Left renal pelvis (tissue), 4 donors: ENCODE data around the gene CLEC16A. TPM values are rescaled to one million over a fixed set of nuclear protein-coding genes. Genes with fewer than 3 reads are reported as not detected.

Source experiments
- DNase-seq, 4 donors: peaks; one replicate each; pipeline ENCODE4 v3.0.0-alpha.2; 2013; ENCODE audit warnings: low read depth in 4 of 4, low spot score in 3 of 4
- polyA plus RNA-seq, 4 donors: library from polyadenylated mRNA; unstranded; fragments of 120-200 nt; gene quantifications; one replicate each; pipeline ENCODE4 v1.2.1, GENCODE V29; 2013; ENCODE audit not compliant: insufficient read length in 4 of 4

The CLEC16A gene
- polyA plus RNA-seq, 4 donors = 18.0 to 25.9 (median 22.7) TPM

GRCh38 chr16:11053916-11054460 lies 109.6 kb downstream of the CLEC16A start:
- no peak for DNase-seq

- no peak for DNase-seq
Measured at GRCh38 chr16:11056090-11056992, 112.0 kb downstream of the CLEC16A start.

GRCh38 chr16:11056993-11057649 lies 112.8 kb downstream of the CLEC16A start:
- DNase-seq = no peak

GRCh38 chr16:11057711-11058345 lies 113.5 kb downstream of the CLEC16A start:
- no peak for DNase-seq

- no peak for DNase-seq
Measured at GRCh38 chr16:11058832-11059231, 114.5 kb downstream of the CLEC16A start.

GRCh38 chr16:11059588-11059987 lies 115.2 kb downstream of the CLEC16A start:
- no peak for DNase-seq

- no peak for DNase-seq
Measured at GRCh38 chr16:11060364-11060763, 116.0 kb downstream of the CLEC16A start.

GRCh38 chr16:11060842-11061241 lies 116.5 kb downstream of the CLEC16A start:
- no peak for DNase-seq

- DNase-seq = no peak
Measured at GRCh38 chr16:11061629-11062270, 117.4 kb downstream of the CLEC16A start.

- no peak for DNase-seq
Measured at GRCh38 chr16:11063448-11064201, 119.3 kb downstream of the CLEC16A start.

- DNase-seq = no peak
Measured at GRCh38 chr16:11064202-11064540, 119.8 kb downstream of the CLEC16A start.

GRCh38 chr16:11064851-11065250 lies 120.5 kb downstream of the CLEC16A start:
- DNase-seq = no peak

- DNase-seq = no peak
Measured at GRCh38 chr16:11066261-11066870, 122.0 kb downstream of the CLEC16A start.

- DNase-seq = no peak
Measured at GRCh38 chr16:11067266-11067665, 122.9 kb downstream of the CLEC16A start.

- no peak for DNase-seq
Measured at GRCh38 chr16:11067697-11068141, 123.4 kb downstream of the CLEC16A start.

- no peak for DNase-seq
Measured at GRCh38 chr16:11071829-11072228, 127.5 kb downstream of the CLEC16A start.

GRCh38 chr16:11072420-11073153 lies 128.2 kb downstream of the CLEC16A start:
- no peak for DNase-seq

- DNase-seq = no peak
Measured at GRCh38 chr16:11073407-11073999, 129.1 kb downstream of the CLEC16A start.
